SU-DHL-6 (cell line): Measurements from ENCODE around the gene CSPG4.

Experiments used
- H2AFZ ChIP-seq: fragments of 200-600 bp; sonication (generic); 2 replicates; pipeline ENCODE4 v1.6.1; 2014; ENCODE audit warnings: low read depth, mild to moderate bottlenecking, moderate library complexity, mixed read lengths, antibody characterized with exemption, low read length; ENCODE audit not compliant: severe bottlenecking
- H3F3A ChIP-seq: fragments of 200-600 bp; shearing (Covaris generic); 2 replicates; pipeline ENCODE4 v1.6.0; 2016; ENCODE audit warnings: antibody characterized with exemption, mild to moderate bottlenecking; ENCODE audit not compliant: insufficient read depth
- H3K27ac ChIP-seq: fragments of 200-600 bp; sonication (generic); 2 replicates; pipeline ENCODE4 v1.5.1; 2016; ENCODE audit warnings: low read depth, mild to moderate bottlenecking, low read length, moderate library complexity, mixed read lengths
- H3K27me3 ChIP-seq: fragments of 200-600 bp; sonication (generic), shearing (Covaris generic); 2 replicates; pipeline ENCODE4 v1.6.0; 2014; ENCODE audit warnings: mild to moderate bottlenecking, low read length
- H3K36me3 ChIP-seq: fragments of 200-600 bp; sonication (generic); 2 replicates; pipeline ENCODE4 v1.6.1; 2014; ENCODE audit warnings: mild to moderate bottlenecking, low read length, mixed read lengths
- H3K4me2 ChIP-seq: fragments of 300-600, 200-600 bp; shearing (Covaris generic), sonication (generic); 2 replicates; pipeline ENCODE4 v1.6.0; 2014; ENCODE audit warnings: low read length, low read depth, mild to moderate bottlenecking; ENCODE audit not compliant: poor library complexity, severe bottlenecking
- H3K4me3 ChIP-seq: fragments of 200-600 bp; sonication (generic); 2 replicates; pipeline ENCODE4 v1.5.1; 2014; ENCODE audit warnings: antibody characterized with exemption, low read length, mild to moderate bottlenecking, mixed read lengths; ENCODE audit not compliant: insufficient read depth, poor library complexity, severe bottlenecking
- H3K79me2 ChIP-seq: fragments of 200-600 bp; sonication (generic); 2 replicates; pipeline ENCODE4 v1.6.1; 2014; ENCODE audit warnings: mild to moderate bottlenecking, low read length, moderate library complexity; ENCODE audit not compliant: insufficient read depth
- H3K9ac ChIP-seq: fragments of 200-600 bp; sonication (generic); 2 replicates; pipeline ENCODE4 v1.7.0; 2014; ENCODE audit warnings: mild to moderate bottlenecking, low read length
- H3K9me2 ChIP-seq: fragments of 200-600 bp; sonication (generic); replicated peaks from 2 replicates; pipeline ENCODE4 v1.6.1; 2014; ENCODE audit warnings: low read length; ENCODE audit not compliant: insufficient read depth
- H3K9me3 ChIP-seq: fragments of 200-600 bp; sonication (generic); 2 replicates; pipeline ENCODE4 v1.6.1; 2014; ENCODE audit warnings: low read length, mixed read lengths; ENCODE audit not compliant: insufficient read depth
- H4K20me1 ChIP-seq: fragments of 200-600 bp; sonication (generic); 2 replicates; pipeline ENCODE4 v1.6.1; 2014; ENCODE audit warnings: low read depth, mild to moderate bottlenecking, antibody characterized with exemption, low read length, moderate library complexity, mixed read lengths
- EZH2phosphoT487 ChIP-seq: fragments of 200-600 bp; sonication (generic), shearing (Covaris generic); conservative IDR thresholded peaks from 2 replicates; pipeline ENCODE4 v1.6.1; 2018; ENCODE audit warnings: mild to moderate bottlenecking, antibody characterized with exemption, low read length, moderate library complexity, mixed read lengths
- TF ChIP-seq, protein P1 (sequence below): fragments of 200-600 bp; sonication (generic); IDR thresholded peaks from one replicate; pipeline ENCODE4 v1.5.1; 2017; ENCODE audit warnings: antibody characterized with exemption, mild to moderate bottlenecking, low read length, moderate library complexity; ENCODE audit not compliant: insufficient read depth, poor library complexity, severe bottlenecking

The CSPG4 gene

DNA sequence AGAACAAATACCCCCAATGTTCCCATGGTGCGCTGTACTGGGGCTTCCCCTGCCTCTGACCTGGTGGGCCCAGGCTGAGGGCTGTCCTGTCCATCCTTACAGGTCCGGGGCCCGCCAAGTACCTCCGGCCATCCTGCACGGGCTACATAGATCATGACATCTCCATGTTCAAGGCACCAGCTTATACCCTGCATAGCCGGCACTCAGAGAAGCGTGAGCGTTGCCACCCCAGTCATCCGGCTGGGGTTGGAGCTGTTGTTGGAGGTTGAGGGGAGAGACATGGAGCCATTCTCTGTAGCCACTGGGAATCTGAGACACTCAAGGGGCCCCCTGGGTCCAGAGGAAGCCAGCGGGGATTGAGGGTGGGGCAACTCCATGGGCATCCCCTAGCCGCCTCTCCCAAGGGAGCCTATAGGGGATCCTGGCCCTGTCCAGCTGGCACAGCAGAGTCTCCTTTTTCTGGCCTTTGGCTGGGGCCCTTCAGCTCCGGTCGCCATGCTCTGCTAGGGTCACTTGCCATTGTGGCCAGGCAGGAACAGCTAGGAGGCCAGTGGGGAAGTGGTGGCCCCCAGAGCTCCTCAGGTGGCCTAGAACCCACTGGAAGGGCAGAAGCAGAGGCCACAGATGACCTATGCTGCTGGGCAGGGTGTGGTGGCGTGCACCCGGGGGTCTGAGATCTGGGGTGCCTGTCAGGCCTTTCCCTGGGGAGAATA is 12.5 kb upstream of the CSPG4 start:
- TF ChIP-seq, protein P1, sequence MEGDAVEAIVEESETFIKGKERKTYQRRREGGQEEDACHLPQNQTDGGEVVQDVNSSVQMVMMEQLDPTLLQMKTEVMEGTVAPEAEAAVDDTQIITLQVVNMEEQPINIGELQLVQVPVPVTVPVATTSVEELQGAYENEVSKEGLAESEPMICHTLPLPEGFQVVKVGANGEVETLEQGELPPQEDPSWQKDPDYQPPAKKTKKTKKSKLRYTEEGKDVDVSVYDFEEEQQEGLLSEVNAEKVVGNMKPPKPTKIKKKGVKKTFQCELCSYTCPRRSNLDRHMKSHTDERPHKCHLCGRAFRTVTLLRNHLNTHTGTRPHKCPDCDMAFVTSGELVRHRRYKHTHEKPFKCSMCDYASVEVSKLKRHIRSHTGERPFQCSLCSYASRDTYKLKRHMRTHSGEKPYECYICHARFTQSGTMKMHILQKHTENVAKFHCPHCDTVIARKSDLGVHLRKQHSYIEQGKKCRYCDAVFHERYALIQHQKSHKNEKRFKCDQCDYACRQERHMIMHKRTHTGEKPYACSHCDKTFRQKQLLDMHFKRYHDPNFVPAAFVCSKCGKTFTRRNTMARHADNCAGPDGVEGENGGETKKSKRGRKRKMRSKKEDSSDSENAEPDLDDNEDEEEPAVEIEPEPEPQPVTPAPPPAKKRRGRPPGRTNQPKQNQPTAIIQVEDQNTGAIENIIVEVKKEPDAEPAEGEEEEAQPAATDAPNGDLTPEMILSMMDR: no peak
- no peak for TF ChIP-seq EZH2phosphoT487
- no peak overlapping the region for H2AFZ ChIP-seq
- no peak overlapping the region for H3K27ac ChIP-seq
- no peaks in the 10 kb centered on the region for H3K27me3 ChIP-seq
- H3K9me3 ChIP-seq: no peaks in the 10 kb centered on the region
- no peaks in the 10 kb centered on the region for H3K9me2 ChIP-seq
- H3K79me2 ChIP-seq: no peaks in the 10 kb centered on the region
- H4K20me1 ChIP-seq: no peaks in the 10 kb centered on the region
- no peaks in the 10 kb centered on the region for H3K36me3 ChIP-seq
- no peak overlapping the region for H3K4me3 ChIP-seq
- no peak overlapping the region for H3K9ac ChIP-seq
- no peaks in the 10 kb centered on the region for H3F3A ChIP-seq
- H3K4me2 ChIP-seq: no peak overlapping the region

DNA sequence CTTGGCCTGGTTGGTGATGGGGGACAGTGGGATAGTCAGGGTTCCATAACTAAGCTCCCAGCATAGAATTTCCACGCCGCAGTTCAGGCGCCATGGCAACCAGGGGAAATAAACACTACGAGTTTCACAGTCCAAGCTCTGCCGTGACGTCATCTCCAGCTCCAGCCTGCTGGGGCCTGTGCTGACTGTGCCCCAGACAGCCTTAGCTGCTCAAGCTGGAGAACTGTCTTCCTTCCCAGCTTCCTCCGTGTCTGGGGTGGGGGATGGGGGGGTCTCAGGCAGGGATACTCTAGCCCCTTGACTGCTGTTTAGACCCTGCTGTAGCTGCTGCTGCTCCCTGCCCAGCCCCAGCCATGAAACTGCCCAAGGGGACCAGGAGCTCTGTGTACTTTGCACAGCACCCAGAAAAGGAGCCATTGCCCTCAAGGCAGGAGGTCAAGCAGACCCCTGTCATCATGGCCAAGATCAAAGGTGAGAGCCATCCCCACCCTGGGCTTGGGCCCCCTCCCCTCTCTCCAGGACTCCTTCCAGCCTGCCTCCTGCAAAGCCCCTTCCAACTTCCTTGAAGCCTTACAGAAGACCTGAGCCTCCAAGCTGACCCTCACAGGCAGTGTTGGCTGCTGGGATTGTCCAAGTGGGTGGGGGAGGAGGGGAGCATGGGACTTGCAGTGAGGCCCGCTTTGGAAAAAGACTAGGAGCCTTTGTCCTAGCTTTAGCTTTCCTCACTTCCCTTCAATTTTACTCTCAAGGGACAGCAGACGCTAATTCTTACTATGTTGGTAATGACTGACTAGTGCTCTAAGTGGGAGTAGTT is 11.4 kb upstream of the CSPG4 start:
- Histone ChIP-seq H3K27me3 (no peaks in the 10 kb centered on the region), H2AFZ (no peak overlapping the region), H3F3A (no peaks in the 10 kb centered on the region), H3K9ac (no peak overlapping the region), H3K4me2 (no peak overlapping the region), H3K9me3 (no peaks in the 10 kb centered on the region), H3K36me3 (no peaks in the 10 kb centered on the region), H3K27ac (no peak overlapping the region), H4K20me1 (no peaks in the 10 kb centered on the region), H3K4me3 (no peak overlapping the region), H3K9me2 (no peaks in the 10 kb centered on the region), H3K79me2 (no peaks in the 10 kb centered on the region)
- no peak for TF ChIP-seq EZH2phosphoT487
- TF ChIP-seq, protein P1: no peak

DNA sequence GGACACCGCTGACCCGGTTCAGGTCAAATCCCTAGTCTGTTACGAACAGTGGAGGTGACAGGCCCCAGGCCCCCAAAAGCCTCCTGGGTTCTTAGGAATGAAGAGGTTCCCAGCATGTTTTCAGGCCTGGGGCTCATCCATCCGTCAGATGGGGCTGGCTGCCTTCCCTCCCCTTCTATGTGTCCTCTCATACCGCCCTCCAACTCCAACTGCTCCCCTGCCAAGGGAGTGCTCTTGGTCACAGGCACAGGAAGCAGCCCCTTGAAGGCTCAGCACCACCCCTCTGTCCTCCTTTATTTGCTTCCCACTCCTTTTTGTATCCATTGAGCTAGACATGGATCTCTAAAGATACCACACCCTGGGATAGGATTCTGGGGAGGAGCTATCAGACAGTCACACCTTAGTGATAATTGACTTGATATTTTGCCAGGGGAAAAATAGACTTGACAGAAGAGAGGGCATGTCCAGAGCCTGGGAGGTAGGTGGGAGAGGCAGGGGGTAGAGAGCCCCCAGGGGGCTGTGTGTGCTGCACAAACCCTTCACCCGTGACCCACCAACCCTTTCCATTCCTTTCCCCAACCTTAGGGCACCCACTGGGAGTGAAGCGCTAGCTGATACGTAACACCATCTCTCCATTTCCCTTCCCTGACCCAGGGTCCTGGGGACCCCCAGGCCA is 10.7 kb upstream of the CSPG4 start:
- H3K9ac ChIP-seq: no peak overlapping the region
- no peaks in the 10 kb centered on the region for H3K36me3 ChIP-seq
- H3K4me3 ChIP-seq: no peak overlapping the region
- H3K27me3 ChIP-seq: no peaks in the 10 kb centered on the region
- no peaks in the 10 kb centered on the region for H4K20me1 ChIP-seq
- H3K9me3 ChIP-seq: no peaks in the 10 kb centered on the region
- H3K9me2 ChIP-seq: no peaks in the 10 kb centered on the region
- no peak overlapping the region for H3K4me2 ChIP-seq
- H3K79me2 ChIP-seq: no peaks in the 10 kb centered on the region
- no peaks in the 10 kb centered on the region for H3F3A ChIP-seq
- no peak overlapping the region for H3K27ac ChIP-seq
- H2AFZ ChIP-seq: no peak overlapping the region
- TF ChIP-seq EZH2phosphoT487: no peak
- TF ChIP-seq, protein P1: no peak
